ENCODE data around the gene GAREM1. TPM values are rescaled to one million over a fixed set of nuclear protein-coding genes. Genes with fewer than 3 reads are reported as not detected.

GAREM1 gene
- total RNA-seq, 3 donors from 2014 or later: 14.5 to 29.0 (median 19.6) TPM

- no peak for DNase-seq
- intact Hi-C loops (cut with DNase I, micrococcal nuclease): no loop called here
- no peaks in the 10 kb centered on the region for H3K9me3 ChIP-seq
- no peak overlapping the region for H3K4me3 ChIP-seq
- TF ChIP-seq CTCF (IDR thresholded peaks at IDR 0.05): no peak
- ATAC-seq: peak; percentile 48
- peaks cover 9% of the 10 kb centered on the region for H3K4me1 ChIP-seq (ENCODE audit: low read depth)
- no peaks in the 10 kb centered on the region for H3K36me3 ChIP-seq (ENCODE audit: low read depth)
Observed at GRCh38 chr18:32439802-32440201, 30.9 kb downstream of the GAREM1 start.

- intact Hi-C loops (cut with DNase I, micrococcal nuclease): no loop called here
- DNase-seq (no peak), ATAC-seq (no peak)
- TF ChIP-seq CTCF (IDR thresholded peaks at IDR 0.05): no peak
- Histone ChIP-seq H3K4me1 (ENCODE audit: low read depth) (peaks cover 9% of the 10 kb centered on the region), H3K4me3 (no peak overlapping the region), H3K36me3 (ENCODE audit: low read depth) (no peaks in the 10 kb centered on the region), H3K9me3 (no peaks in the 10 kb centered on the region)
Observed at GRCh38 chr18:32439241-32439640, 31.4 kb downstream of the GAREM1 start.

- ATAC-seq: peak; percentile 31
- no peak for DNase-seq
- Histone ChIP-seq H3K4me3 (no peak overlapping the region), H3K9me3 (no peaks in the 10 kb centered on the region), H3K36me3 (ENCODE audit: low read depth) (no peaks in the 10 kb centered on the region), H3K4me1 (ENCODE audit: low read depth) (peaks cover 9% of the 10 kb centered on the region)
- TF ChIP-seq CTCF (IDR thresholded peaks at IDR 0.05): no peak
- intact Hi-C loops (cut with DNase I, micrococcal nuclease): no loop called here
Observed at GRCh38 chr18:32438173-32438572, 32.5 kb downstream of the GAREM1 start.

GRCh38 chr18:32437100-32437834, 33.4 kb downstream of the GAREM1 start:
- peaks cover 3% of the 10 kb centered on the region for H3K9me3 ChIP-seq
- H3K36me3 ChIP-seq (ENCODE audit: low read depth): no peaks in the 10 kb centered on the region
- DNase-seq (no peak), ATAC-seq (no peak)
- intact Hi-C loops (cut with DNase I, micrococcal nuclease): no loop called here
- no peak for TF ChIP-seq CTCF (IDR thresholded peaks at IDR 0.05)
- peaks cover 9% of the 10 kb centered on the region for H3K4me1 ChIP-seq (ENCODE audit: low read depth)
- H3K4me3 ChIP-seq: no peak overlapping the region

GRCh38 chr18:32435631-32436500, 34.8 kb downstream of the GAREM1 start:
- Histone ChIP-seq H3K4me3 (no peak overlapping the region), H3K9me3 (peaks cover 15% of the 10 kb centered on the region), H3K36me3 (ENCODE audit: low read depth) (no peaks in the 10 kb centered on the region), H3K4me1 (ENCODE audit: low read depth) (peaks cover 9% of the 10 kb centered on the region)
- no peak for TF ChIP-seq CTCF (IDR thresholded peaks at IDR 0.05)
- ATAC-seq: no peak
- intact Hi-C loops (cut with DNase I, micrococcal nuclease): no loop called here
- DNase-seq: no peak

Data from mucosa of descending colon (tissue), 3 donors.